GM23338 (cell line): ENCODE results near the gene HIVEP1.

Experiments
- CREB1 ChIP-seq: fragments of 250-450 bp; sonication (Bioruptor Pico); IDR thresholded peaks from 2 replicates; pipeline ENCODE4 v1.5.0; 2020; ENCODE audit warnings: low read depth, mild to moderate bottlenecking, moderate library complexity
- ETS1 ChIP-seq: IDR thresholded peaks from 2 replicates; pipeline ENCODE4 v1.6.1; 2016; ENCODE audit warnings: antibody characterized with exemption
- EZH2 ChIP-seq: fragments of 200-600 bp; sonication (generic); IDR thresholded peaks from one replicate; pipeline ENCODE4 v1.8.0; 2017; ENCODE audit warnings: antibody characterized with exemption, mild to moderate bottlenecking, low read depth; ENCODE audit not compliant: unreplicated experiment
- EZH2phosphoT487 ChIP-seq: fragments of 200-600 bp; sonication (generic); IDR thresholded peaks from one replicate; pipeline ENCODE4 v1.8.1; 2018; ENCODE audit warnings: antibody characterized with exemption; ENCODE audit not compliant: unreplicated experiment
- JUNB ChIP-seq: IDR thresholded peaks from one replicate; pipeline ENCODE4 v1.6.1; 2016; ENCODE audit warnings: antibody characterized with exemption; ENCODE audit not compliant: unreplicated experiment
- NANOG ChIP-seq: IDR thresholded peaks from 2 replicates; pipeline ENCODE4 v1.6.1; 2016; ENCODE audit warnings: antibody characterized with exemption, borderline replicate concordance
- POLR2AphosphoS5 ChIP-seq: IDR thresholded peaks from 2 replicates; pipeline ENCODE4 v1.6.1; 2016; ENCODE audit warnings: antibody characterized with exemption, low read depth
- REST ChIP-seq: IDR thresholded peaks from one replicate; pipeline ENCODE4 v1.6.1; 2018; ENCODE audit warnings: antibody characterized with exemption; ENCODE audit not compliant: unreplicated experiment
- ZNF114 ChIP-seq: fragments of 250-450 bp; sonication (Bioruptor Pico); IDR thresholded peaks from 2 replicates; pipeline ENCODE4 v1.5.0; 2020; ENCODE audit warnings: mild to moderate bottlenecking, moderate library complexity
- ZNF331 ChIP-seq: fragments of 250-450 bp; sonication (Bioruptor Pico); IDR thresholded peaks from 2 replicates; pipeline ENCODE4 v1.5.0; 2020; ENCODE audit warnings: low read depth, mild to moderate bottlenecking, moderate library complexity
- TF ChIP-seq, protein P1 (sequence below), 2 experiments: fragments of 200-600 bp in 1 of 2; sonication (generic) in 1 of 2; conservative IDR thresholded peaks; 2 replicates each; pipeline versions ENCODE4 v1.5.1 to v1.6.1; 2016 to 2017; ENCODE audit warnings: antibody characterized with exemption in 2 of 2, low read depth in 2 of 2, mild to moderate bottlenecking in 2 of 2, moderate library complexity in 1 of 2

DNA sequence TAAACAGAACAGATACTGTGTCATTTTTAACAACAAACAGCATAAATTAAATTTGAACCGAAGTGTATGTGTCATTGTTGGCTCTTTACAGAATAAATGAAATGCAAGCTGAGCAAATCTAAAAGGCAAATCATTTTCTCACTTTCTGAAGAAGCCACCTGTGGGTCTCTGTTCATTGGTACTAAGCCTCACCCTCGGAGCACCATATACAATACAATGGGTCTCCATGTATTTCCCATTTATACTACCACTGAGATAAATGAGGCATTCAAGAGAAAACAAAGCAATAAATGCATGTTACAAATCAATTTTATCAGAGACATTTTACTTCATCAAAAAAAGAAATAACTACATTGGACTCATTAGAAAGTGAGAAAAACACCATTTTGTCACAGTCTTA is 38.9 kb upstream of the HIVEP1 start:
- TF ChIP-seq, protein P1, sequence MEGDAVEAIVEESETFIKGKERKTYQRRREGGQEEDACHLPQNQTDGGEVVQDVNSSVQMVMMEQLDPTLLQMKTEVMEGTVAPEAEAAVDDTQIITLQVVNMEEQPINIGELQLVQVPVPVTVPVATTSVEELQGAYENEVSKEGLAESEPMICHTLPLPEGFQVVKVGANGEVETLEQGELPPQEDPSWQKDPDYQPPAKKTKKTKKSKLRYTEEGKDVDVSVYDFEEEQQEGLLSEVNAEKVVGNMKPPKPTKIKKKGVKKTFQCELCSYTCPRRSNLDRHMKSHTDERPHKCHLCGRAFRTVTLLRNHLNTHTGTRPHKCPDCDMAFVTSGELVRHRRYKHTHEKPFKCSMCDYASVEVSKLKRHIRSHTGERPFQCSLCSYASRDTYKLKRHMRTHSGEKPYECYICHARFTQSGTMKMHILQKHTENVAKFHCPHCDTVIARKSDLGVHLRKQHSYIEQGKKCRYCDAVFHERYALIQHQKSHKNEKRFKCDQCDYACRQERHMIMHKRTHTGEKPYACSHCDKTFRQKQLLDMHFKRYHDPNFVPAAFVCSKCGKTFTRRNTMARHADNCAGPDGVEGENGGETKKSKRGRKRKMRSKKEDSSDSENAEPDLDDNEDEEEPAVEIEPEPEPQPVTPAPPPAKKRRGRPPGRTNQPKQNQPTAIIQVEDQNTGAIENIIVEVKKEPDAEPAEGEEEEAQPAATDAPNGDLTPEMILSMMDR (conservative IDR thresholded peaks at IDR 0.05; ENCODE audit: low read depth in 2 of 2) = no peak
- TF ChIP-seq EZH2phosphoT487 (no peak), REST (no peak), POLR2AphosphoS5 (no peak), EZH2 (no peak), JUNB (no peak), CREB1 (no peak), ZNF331 (CRISPR knock-in tag) (no peak), NANOG (peak; percentile 66; the same call in 1 of the 2 replicates), ZNF114 (CRISPR knock-in tag) (no peak), ETS1 (no peak)
